HG03196 (cell line): ENCODE measurements around the gene FOXK2.

Experiments used
- ATAC-seq: cut with Tn5 transposase; IDR thresholded peaks from one replicate; pipeline ENCODE4 v1.9.1; 2021; ENCODE audit not compliant: unreplicated experiment

FOXK2 gene

DNA sequence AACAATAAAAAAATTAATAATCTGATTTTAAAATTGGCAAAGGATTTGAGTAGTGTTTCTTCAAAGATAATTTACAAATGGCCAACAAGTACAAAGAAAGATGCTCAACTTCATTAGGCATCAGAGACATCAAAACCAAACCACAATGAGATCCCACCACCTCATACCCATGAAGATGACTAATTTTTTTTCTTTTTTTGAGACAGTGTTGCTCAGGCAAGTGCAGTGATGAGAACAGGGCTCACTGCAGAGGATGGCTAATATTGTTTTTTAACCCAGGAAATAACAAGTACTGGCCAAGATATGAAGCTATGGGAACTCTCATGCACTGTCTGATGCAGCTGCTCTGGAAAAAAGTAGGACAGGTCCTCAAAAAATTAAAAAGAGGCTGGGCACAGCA lies 113.8 kb downstream of the FOXK2 start:
- ATAC-seq = no peak

DNA sequence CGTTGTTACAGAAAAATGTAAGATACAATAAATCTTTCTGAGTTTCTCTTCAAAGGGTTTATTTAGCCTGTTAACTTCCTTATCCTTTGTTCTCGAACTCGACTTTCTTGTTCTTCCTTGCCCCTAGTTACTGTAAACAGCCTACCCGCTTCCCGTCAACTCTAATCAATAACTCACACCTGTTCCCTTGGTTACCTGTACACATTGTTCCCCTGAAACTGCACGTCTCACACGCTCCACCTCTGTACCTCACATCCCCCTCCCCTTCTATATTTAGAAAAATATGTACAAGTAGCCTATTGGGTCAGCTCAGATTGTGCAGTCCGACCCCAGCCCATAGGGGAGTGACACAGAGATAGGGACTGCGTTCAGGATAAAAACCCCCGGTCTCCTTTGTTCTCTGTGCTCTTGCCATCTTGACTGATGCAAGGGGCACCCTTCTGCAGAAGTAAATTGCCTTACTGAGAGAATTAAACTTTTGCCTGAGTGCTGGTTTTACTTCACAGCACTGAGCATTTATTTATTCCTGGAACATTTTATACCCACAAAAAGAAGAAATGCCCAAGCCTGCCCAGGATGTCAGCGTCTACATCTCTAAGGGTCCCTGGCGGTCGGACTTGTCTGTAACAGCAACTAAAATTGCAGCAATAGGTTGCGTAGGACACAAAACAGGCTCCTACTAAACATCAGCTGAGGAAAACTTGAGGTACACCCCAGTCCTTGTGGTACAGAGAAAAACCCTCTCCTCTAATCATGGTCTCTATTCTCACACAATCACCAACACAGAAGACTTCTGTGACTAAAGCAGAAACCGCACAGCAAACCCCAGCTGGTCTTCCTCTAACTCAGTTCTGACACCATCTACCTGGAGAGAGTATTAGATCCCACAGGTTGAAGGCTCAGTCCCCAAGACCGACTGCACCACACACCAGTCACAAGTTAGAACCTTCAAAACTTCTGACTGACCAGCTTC lies 117.4 kb downstream of the FOXK2 start:
- no peak for ATAC-seq

DNA sequence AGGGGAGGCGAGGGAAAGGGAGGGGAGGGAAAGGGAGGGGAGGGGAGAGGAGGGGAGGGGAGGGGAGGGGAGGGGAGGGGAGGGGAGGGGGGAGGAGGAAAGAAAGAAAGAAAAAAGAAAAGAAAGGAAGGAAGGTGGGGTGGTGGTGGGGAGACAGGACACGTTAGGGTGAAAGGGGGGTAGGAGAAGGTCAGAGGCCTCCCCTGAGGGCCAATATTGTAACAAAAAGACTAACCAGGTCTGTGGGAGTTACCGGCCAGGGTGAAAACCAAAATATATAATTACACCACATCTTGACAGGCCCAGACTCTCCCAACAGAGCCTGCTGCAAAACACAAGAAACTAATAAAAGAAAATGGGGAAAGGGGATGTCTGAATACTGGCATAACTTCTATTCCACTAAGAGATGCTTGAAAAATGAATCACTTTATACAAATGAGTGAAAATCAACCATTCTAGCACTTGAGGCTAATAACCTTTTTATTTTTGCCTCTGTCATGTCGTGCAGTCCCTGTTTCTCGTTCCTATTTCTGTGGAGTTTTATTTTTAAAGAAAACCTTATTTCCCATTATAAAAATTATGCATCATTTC lies 118.7 kb downstream of the FOXK2 start:
- no peak for ATAC-seq

GRCh38 chr17:82639628-82640027 lies 120.1 kb downstream of the FOXK2 start:
- no peak for ATAC-seq

DNA sequence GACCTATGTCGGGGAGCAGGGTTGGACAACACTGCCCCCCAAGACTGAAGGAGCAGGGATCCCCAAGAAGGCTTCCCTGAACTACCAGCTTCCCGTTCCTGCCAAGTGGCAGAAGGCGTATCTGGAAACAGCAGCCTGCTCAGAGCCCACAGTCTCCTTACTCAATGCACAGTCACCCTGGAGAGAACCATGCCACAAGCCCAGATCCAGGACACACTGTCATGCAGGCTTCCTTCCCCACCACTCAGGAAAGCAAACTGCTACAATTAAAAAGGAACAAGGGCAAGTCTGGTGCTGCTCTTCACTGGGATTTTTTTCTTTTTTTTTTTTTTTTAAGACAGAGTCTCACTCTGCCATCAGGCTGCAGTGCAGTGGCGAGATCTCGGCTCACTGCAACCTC lies 120.5 kb downstream of the FOXK2 start:
- ATAC-seq = no peak

DNA sequence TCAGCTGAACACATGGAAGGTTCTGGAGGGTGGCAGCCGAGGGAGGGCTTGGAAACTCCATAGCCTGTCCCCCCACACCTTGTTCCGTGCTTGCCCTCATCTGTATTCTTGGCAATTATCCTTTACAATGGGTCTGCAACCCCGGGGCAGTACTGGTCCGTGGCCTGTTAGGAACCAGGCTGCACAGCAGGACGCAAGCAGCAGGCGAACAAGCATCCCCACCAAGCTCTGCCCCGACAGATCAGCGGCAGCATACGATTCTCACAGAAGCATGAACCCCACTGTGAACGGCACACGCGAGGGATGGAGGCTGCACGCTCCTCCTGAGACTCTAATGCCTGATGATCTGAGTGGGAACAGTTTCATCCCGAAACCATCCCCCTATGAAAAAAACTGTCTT lies 122.5 kb downstream of the FOXK2 start:
- ATAC-seq = no peak

- no peak for ATAC-seq
These were observed 124.6 kb downstream of the FOXK2 start for GRCh38 chr17:82644148-82644547.

DNA sequence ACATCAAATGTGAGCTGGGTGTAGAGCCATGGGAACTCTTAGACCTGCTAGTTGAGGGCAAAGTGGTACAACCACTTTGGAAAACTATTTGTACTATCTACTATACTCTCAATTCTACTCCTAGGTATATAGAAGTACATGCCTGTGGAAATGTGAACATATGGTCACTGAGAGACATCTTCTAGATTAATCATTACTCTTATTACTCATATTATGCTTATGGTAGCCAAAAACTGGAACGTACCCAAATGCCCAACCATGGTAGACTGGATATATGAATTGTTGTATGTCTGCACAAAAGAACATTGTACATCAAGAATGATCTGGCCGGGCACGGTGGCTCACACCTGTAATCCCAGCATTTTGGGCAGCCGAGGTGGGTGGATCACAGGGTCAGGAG lies 126.0 kb downstream of the FOXK2 start:
- no peak for ATAC-seq

DNA sequence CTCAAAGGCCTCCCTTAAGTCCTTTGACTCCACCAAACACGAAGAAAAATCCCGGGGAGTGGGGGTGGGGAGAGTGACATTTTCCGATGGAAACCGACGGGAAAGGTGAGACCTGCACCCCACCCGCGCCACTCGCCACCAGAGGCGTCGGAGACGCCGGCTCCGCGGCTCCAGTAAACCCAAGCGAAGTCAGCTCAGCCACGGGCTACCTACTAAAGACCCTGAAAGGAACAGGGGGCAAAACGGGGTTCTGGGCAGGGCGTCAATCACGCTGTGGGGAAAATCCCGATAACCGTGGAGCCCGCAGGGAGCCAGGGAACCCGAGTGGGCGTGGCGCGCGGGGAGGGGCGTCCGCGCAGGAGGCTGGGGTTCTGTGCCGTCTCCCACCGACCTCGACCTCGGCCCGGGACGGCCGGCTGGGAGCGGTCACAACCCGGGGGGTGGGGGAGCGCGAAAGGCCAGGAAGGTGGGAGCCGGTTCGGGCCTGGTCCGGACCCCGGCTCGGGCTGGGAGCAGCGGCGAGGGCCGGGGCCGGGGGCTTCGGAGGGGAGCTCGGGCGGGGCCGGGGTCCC lies 128.1 kb downstream of the FOXK2 start:
- peak; percentile 23 for ATAC-seq

GRCh38 chr17:82648165-82648668 lies 128.7 kb downstream of the FOXK2 start, which contains the start of gene WDR45B:
Gene WDR45B, minus strand, starts transcription at chr17:82648444. Its CDS starts 104 bp downstream, at chr17:82648340.
- peak; percentile 87 for ATAC-seq

- no peak for ATAC-seq
These were observed 129.3 kb downstream of the FOXK2 start for GRCh38 chr17:82648742-82649331.

GRCh38 chr17:82649501-82650261 lies 130.1 kb downstream of the FOXK2 start:
- no peak for ATAC-seq

GRCh38 chr17:82650723-82651122 lies 131.2 kb downstream of the FOXK2 start:
- no peak for ATAC-seq

DNA sequence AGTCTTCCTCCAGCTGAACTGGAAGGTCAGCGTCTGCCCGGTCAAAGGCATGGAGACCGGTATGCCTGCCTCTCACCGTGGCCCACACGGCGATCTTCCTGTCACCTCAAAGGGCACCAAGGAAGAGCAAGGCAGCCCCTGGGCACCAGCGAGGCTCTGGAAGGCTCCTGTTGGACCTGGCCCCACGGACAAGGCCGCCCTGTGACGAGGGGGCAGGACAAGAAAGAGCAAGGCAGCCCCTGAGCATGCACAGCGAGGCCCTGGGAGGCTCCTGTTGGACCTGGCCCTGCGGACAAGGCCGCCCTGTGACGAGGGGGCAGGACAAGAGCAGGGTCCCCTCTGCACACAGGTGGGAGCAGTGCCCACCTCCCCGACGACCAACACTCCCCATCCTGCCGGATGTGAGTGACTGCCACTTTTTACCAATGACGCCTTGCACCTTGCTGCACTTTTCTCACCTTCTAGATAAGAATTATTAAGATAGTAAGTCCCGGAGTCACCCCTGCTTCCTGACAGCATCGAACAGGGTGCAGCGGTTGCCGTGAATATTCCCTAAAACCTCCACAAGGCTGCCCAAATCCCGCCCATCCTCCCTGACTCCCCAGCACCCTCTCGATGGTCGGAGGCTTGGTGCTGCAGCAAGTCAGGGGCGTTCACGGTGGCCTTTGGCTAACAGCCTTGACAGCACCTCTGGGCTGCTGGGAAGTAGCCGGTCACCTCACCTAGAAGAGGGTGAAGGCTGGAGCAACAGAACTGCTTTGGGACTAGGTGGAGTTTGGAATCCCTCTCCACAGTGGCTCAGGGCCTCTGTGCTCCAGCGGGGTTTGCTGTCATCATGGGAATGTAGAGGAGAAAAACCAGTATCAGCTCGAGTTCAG lies 134.4 kb downstream of the FOXK2 start:
- no peak for ATAC-seq
